GM13977 (cell line): ENCODE measurements around the gene PNPT1.
"Not testable (repeated sequence)": the region's sequence is repeated elsewhere in the genome, so short reads cannot be mapped to it uniquely, and the experiment has no call there.

Source experiments
- DNase-seq: peaks from one replicate; pipeline ENCODE4 v3.0.0; 2012; ENCODE audit warnings: low spot score
- in situ Hi-C: fragments of 300-500 bp; cut with MboI; formaldehyde crosslinking; loops from one replicate; pipeline ENCODE4 v1.12.0; 2022; ENCODE audit warnings: low sequenced_read_pairs, low pct_unique_long_range_greater_than_20kb, mixed read lengths, inconsistent platforms; ENCODE audit not compliant: unreplicated experiment
- TF ChIP-seq, protein P1 (sequence below): IDR thresholded peaks from 2 replicates; pipeline ENCODE4 v1.5.1; 2012; ENCODE audit warnings: mild to moderate bottlenecking, control low read depth; ENCODE audit not compliant: insufficient read depth; ENCODE audit errors: extremely low read depth, missing control alignments

The PNPT1 gene

GRCh38 chr2:55710025-55710424, 16.4 kb upstream of the PNPT1 start:
- in situ Hi-C loops = loop anchor here (10.0 to 25.0 kb wide), 2 partner anchors 252 to 425 kb away; no protein-coding TSS in a partner anchor
- TF ChIP-seq, protein P1, sequence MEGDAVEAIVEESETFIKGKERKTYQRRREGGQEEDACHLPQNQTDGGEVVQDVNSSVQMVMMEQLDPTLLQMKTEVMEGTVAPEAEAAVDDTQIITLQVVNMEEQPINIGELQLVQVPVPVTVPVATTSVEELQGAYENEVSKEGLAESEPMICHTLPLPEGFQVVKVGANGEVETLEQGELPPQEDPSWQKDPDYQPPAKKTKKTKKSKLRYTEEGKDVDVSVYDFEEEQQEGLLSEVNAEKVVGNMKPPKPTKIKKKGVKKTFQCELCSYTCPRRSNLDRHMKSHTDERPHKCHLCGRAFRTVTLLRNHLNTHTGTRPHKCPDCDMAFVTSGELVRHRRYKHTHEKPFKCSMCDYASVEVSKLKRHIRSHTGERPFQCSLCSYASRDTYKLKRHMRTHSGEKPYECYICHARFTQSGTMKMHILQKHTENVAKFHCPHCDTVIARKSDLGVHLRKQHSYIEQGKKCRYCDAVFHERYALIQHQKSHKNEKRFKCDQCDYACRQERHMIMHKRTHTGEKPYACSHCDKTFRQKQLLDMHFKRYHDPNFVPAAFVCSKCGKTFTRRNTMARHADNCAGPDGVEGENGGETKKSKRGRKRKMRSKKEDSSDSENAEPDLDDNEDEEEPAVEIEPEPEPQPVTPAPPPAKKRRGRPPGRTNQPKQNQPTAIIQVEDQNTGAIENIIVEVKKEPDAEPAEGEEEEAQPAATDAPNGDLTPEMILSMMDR = no peak
- DNase-seq = no peak

GRCh38 chr2:55707751-55708150, 14.1 kb upstream of the PNPT1 start:
- DNase-seq = no peak
- TF ChIP-seq, protein P1 = no peak
- in situ Hi-C loops = loop anchor here (25.0 kb wide), 1 partner anchor 255 kb away; no protein-coding TSS in a partner anchor

- in situ Hi-C loops = loop anchor here (25.0 kb wide), 1 partner anchor 256 kb away; no protein-coding TSS in a partner anchor
Observed at GRCh38 chr2:55706258-55706657, 12.6 kb upstream of the PNPT1 start.

DNA sequence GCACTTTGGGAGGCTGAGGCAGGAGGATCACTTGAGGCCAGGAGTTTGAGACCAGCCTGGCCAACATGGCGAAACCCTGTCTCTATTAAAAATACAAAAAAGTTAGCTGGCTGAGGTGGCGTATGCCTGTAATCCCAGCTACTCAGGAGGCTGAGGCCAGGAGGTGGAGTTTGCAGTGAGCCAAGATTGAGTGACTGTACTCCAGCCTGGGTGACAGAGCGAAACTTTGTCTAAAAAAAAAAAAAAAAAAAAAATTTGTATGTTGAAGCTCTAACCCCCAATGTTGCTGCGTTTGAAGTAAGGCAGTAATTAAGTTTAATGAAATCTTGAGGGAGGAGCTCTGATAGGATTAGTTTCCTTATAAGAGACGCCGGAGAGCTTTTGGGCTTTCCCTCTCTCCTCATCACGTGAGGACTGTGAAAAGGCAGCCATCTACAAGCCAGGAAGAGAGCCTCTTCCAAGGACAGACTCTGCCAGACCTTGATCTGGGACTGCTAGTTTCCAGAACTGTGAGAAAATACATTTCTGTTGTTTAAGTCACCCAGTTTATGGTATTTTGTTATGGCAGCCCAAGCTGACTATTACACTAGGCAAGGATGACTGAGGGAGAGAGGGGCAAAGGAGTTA, 11.5 kb upstream of the PNPT1 start:
- DNase-seq = no peak
- TF ChIP-seq, protein P1 = no peak
- in situ Hi-C loops = loop anchor here (25.0 kb wide), 1 partner anchor 257 kb away; no protein-coding TSS in a partner anchor

More at GRCh38 chr2:55706258-55706657, 12.6 kb upstream of the PNPT1 start:
- not testable (repeated sequence) for DNase-seq

- in situ Hi-C loops = loop anchor here (25.0 kb wide), 1 partner anchor 259 kb away; no protein-coding TSS in a partner anchor
- TF ChIP-seq, protein P1 = no peak
- DNase-seq = no peak
Observed at GRCh38 chr2:55703350-55703749, 9.7 kb upstream of the PNPT1 start.

DNA sequence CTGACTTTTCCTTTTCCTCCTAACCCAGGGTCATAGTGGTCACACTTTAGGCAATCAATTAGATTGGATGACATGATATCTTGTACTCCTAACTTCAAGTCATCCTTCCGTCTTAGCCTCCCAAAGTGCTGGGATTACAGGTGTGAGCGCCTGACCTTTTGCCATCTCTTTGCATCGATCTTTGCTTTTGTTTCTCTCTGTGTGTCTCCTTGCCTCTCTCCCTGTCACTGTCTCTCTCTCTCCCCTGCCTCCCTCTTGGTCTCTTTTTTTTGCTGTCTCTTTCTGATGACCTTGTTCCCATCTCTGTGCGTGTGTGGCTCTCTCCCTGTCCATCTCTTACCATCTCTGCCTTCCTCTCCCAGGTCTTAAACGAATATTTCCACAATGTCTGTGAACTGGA, 904 bp downstream of the PNPT1 start:
- in situ Hi-C loops, DNase-seq: not testable (repeated sequence)

- no peak for DNase-seq
- in situ Hi-C loops = no loop called here
- TF ChIP-seq, protein P1 = no peak
Observed at GRCh38 chr2:55672630-55673029, 21.0 kb downstream of the PNPT1 start.

GRCh38 chr2:55668956-55669355, 24.7 kb downstream of the PNPT1 start:
- in situ Hi-C loops = no loop called here
- TF ChIP-seq, protein P1 = no peak
- no peak for DNase-seq
